ENCODE measurements around the gene ILF3.

GRCh38 chr19:10604460-10604980, 49.6 kb upstream of the ILF3 start:
- TF ChIP-seq POLR2A (IDR thresholded peaks at IDR 0.05), result no peak
- TF ChIP-seq, protein P1, sequence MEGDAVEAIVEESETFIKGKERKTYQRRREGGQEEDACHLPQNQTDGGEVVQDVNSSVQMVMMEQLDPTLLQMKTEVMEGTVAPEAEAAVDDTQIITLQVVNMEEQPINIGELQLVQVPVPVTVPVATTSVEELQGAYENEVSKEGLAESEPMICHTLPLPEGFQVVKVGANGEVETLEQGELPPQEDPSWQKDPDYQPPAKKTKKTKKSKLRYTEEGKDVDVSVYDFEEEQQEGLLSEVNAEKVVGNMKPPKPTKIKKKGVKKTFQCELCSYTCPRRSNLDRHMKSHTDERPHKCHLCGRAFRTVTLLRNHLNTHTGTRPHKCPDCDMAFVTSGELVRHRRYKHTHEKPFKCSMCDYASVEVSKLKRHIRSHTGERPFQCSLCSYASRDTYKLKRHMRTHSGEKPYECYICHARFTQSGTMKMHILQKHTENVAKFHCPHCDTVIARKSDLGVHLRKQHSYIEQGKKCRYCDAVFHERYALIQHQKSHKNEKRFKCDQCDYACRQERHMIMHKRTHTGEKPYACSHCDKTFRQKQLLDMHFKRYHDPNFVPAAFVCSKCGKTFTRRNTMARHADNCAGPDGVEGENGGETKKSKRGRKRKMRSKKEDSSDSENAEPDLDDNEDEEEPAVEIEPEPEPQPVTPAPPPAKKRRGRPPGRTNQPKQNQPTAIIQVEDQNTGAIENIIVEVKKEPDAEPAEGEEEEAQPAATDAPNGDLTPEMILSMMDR (IDR thresholded peaks at IDR 0.05), result no peak
